Measurements from ENCODE around the gene TBL3. TPM values are rescaled to one million over a fixed set of nuclear protein-coding genes. Genes with fewer than 3 reads are reported as not detected.

The TBL3 gene
- total and polyA plus RNA-seq, 9 of the 15 experiments (the other 6 are each of a cell fraction or from before 2014, with no cell fraction given): 0.97 to 117 (median 24.5) TPM

GRCh38 chr16:1963806-1964505 is 7.9 kb upstream of the TBL3 start:
- H3K36me3 ChIP-seq (ENCODE audit: control insufficient read depth, insufficient read depth, low read length): peaks cover 38% of the 10 kb centered on the region
- intact Hi-C loops (cut with micrococcal nuclease): loop anchor here (2.0 kb wide), 1 partner anchor 21 kb away; the partner anchor contains the start of gene MSRB1
- peak overlapping the region; percentile 85 for H3K27ac ChIP-seq (ENCODE audit: extremely low read depth, low read depth, low read length)
- peak; percentile 68 for FAIRE-seq
- POLR2A ChIA-PET: interaction anchor here (0.7 to 3.9 kb wide), 47 partner anchors 7 to 520 kb away, joined by 3 to 103 read pairs (median 5); partner anchors contain the start of genes FAHD1, GFER, HAGH and MEIOB
- WGBS (ENCODE audit: insufficient coverage, low coverage, missing lambda C conversion rate): 2% methylated on average over 37 of the region's 44 CpGs
- no peak overlapping the region for H2AFZ ChIP-seq (ENCODE audit: low read depth, low read length)
- peaks cover 35% of the 10 kb centered on the region for H4K20me1 ChIP-seq (replicated peaks; ENCODE audit: control insufficient read depth, insufficient read depth, low read length)
- peak overlapping the region; percentile 93 to 94 for H3K9ac ChIP-seq (ENCODE audit: insufficient read depth in 1 of 2, low read depth in 2 of 2, low read length in 2 of 2)
- peak in 2 of 4 experiments; percentile 43 to 59 for DNase-seq (ENCODE audit: extremely low read depth in 1 of 4, low spot score in 3 of 4)
- H3K4me2 ChIP-seq (ENCODE audit: insufficient read depth, low read length): peak overlapping the region; percentile 100
- H3K9me3 ChIP-seq (replicated peaks; ENCODE audit: control insufficient read depth, insufficient read depth, low read depth, low read length): no peaks in the 10 kb centered on the region
- peaks cover 8 to 58% of the 10 kb centered on the region in 2 experiments; a peak in 4 of 5 replicates for H3K4me1 ChIP-seq (replicated peaks in 1 of 2; ENCODE audit: control insufficient read depth in 2 of 2, insufficient read depth in 2 of 2, low read length in 2 of 2)
- peak overlapping the region; percentile 89 for H3K4me3 ChIP-seq
- peaks cover 3% of the 10 kb centered on the region for H3K9me1 ChIP-seq (ENCODE audit: control insufficient read depth, insufficient read depth, low read length)
- H3K79me2 ChIP-seq (ENCODE audit: control insufficient read depth, insufficient read depth, low read length): peaks cover 75% of the 10 kb centered on the region
- CTCF ChIA-PET (ENCODE audit: low intra/inter-chr PET ratio): interaction anchor here (0.7 kb wide), 1 partner anchor 35 kb away, joined by 3 read pairs; no protein-coding TSS in a partner anchor
- no peaks in the 10 kb centered on the region for H3K27me3 ChIP-seq (ENCODE audit: control insufficient read depth in 2 of 2, insufficient read depth in 2 of 2, low read length in 2 of 2)
- peak; percentile 10 for ATAC-seq
- in situ Hi-C loops (cut with MboI): no loop called here
- BruUV-seq (replicated peaks): no TSS peak
- TF ChIP-seq HNRNPLL (IDR thresholded peaks at IDR 0.05; ENCODE audit: low read depth, low read length, poor library complexity, severe bottlenecking): no peak
- TF ChIP-seq SNRNP70 (optimal IDR thresholded peaks at IDR 0.05; ENCODE audit: low read depth, low read length): peak; percentile 98
- no peak for TF ChIP-seq PYGO2 (tag; IDR thresholded peaks at IDR 0.05)
- TF ChIP-seq HDAC3 (IDR thresholded peaks at IDR 0.05; ENCODE audit: borderline replicate concordance, partially characterized antibody): no peak
- 0 out of 2 replicates have a peak, but pooled peaks have one; percentile 59 for TF ChIP-seq SUPT5H (IDR thresholded peaks at IDR 0.05)
- no peak for TF ChIP-seq MAZ (CRISPR knock-in tag; conservative IDR thresholded peaks at IDR 0.05 in 1 of 2, IDR thresholded peaks at IDR 0.05 in 1 of 2)
- no peak for TF ChIP-seq TFE3 (CRISPR knock-in tag; IDR thresholded peaks at IDR 0.05)
- TF ChIP-seq TOE1 (IDR thresholded peaks at IDR 0.05; ENCODE audit: borderline replicate concordance): no peak
- TF ChIP-seq TOE1 (CRISPR knock-in tag; IDR thresholded peaks at IDR 0.05; ENCODE audit: borderline replicate concordance, low read depth): no peak
- no peak for TF ChIP-seq ETS1 (conservative IDR thresholded peaks at IDR 0.05; ENCODE audit: control insufficient read depth, low read depth, low read length)
- no peak; the same call in 1 of the 2 replicates for TF ChIP-seq SMARCE1 (IDR thresholded peaks at IDR 0.05)
- no peak for TF ChIP-seq MITF (IDR thresholded peaks at IDR 0.05)
- no peak for TF ChIP-seq BMI1 (IDR thresholded peaks at IDR 0.05; ENCODE audit: low read length)
- TF ChIP-seq KAT2B (IDR thresholded peaks at IDR 0.05; ENCODE audit: low read depth, low read length): no peak
- TF ChIP-seq ADNP (tag; IDR thresholded peaks at IDR 0.05): no peak
- TF ChIP-seq MXI1 (IDR thresholded peaks at IDR 0.05; ENCODE audit: low read depth, low read length): peak; percentile 78; the same call in 1 of the 2 replicates
